HCT116 (cell line): ENCODE results near the gene AOPEP.

ENCODE experiments used
- CEBPB ChIP-seq: IDR thresholded peaks from 2 replicates; pipeline ENCODE4 v1.6.1; 2012; ENCODE audit warnings: low read depth
- CTCF ChIP-seq, 3 experiments: fragments of 200-600 bp in 1 of 3; sonication (generic) in 1 of 3; IDR thresholded peaks in 2 of 3; conservative IDR thresholded peaks in 1 of 3; 2 replicates each; pipeline ENCODE4 v1.5.1; 2012 to 2017; ENCODE audit warnings: low read depth in 2 of 3, low read length in 2 of 3, antibody characterized with exemption in 1 of 3, borderline replicate concordance in 1 of 3, control low read depth in 1 of 3, mild to moderate bottlenecking in 1 of 3, mixed read lengths in 1 of 3, mixed run types in 1 of 3, moderate library complexity in 1 of 3; ENCODE audit not compliant: insufficient read depth in 1 of 3
- ELF1 ChIP-seq: IDR thresholded peaks from 2 replicates; pipeline ENCODE4 v1.6.1; 2012; ENCODE audit warnings: low read depth, borderline replicate concordance
- EZH2 ChIP-seq: fragments of 200-600 bp; sonication (generic); IDR thresholded peaks from 2 replicates; pipeline ENCODE4 v1.6.1; 2017; ENCODE audit warnings: antibody characterized with exemption, mixed run types
- MAX ChIP-seq: IDR thresholded peaks from 2 replicates; pipeline ENCODE4 v1.6.1; 2012
- POLR2A ChIP-seq: IDR thresholded peaks from 2 replicates; pipeline ENCODE4 v1.7.0; 2011; ENCODE audit warnings: borderline replicate concordance; ENCODE audit not compliant: insufficient read depth, insufficient read length; ENCODE audit errors: extremely low read depth
- POLR2AphosphoS5 ChIP-seq: IDR thresholded peaks from 2 replicates; pipeline ENCODE4 v1.6.1; 2011; ENCODE audit warnings: mild to moderate bottlenecking, low read depth, low read length, moderate library complexity
- TCF7L2 ChIP-seq: IDR thresholded peaks from 2 replicates; pipeline ENCODE4 v1.7.0; 2011; ENCODE audit warnings: borderline replicate concordance, inconsistent platforms; ENCODE audit not compliant: insufficient read depth, insufficient read length; ENCODE audit errors: extremely low read depth

- TF ChIP-seq POLR2AphosphoS5 (no peak), EZH2 (no peak), POLR2A (no peak), CTCF (IDR thresholded peaks at IDR 0.05 in 2 of 3, conservative IDR thresholded peaks at IDR 0.05 in 1 of 3; ENCODE audit: borderline replicate concordance in 1 of 3, insufficient read depth in 1 of 3, low read depth in 2 of 3, low read length in 2 of 3) (no peak), MAX (no peak), TCF7L2 (no peak), CEBPB (no peak), ELF1 (no peak)
These were observed 302.3 kb downstream of the AOPEP start for GRCh38 chr9:95028853-95029219.
